Glutamatergic neuron (in vitro differentiated cells): ENCODE results near the gene PPP1R26. TPM values are rescaled to one million over a fixed set of nuclear protein-coding genes. Genes with fewer than 3 reads are reported as not detected.
"Not testable (repeated sequence)": the region's sequence is repeated elsewhere in the genome, so short reads cannot be mapped to it uniquely, and the experiment has no call there.

Experiments
- DNase-seq: peaks from one replicate; pipeline ENCODE4 v3.0.0; 2022
- H3K27ac Mint-ChIP-seq: one replicate; pipeline ENCODE4 v1.8.0; 2020; ENCODE audit warnings: mild to moderate bottlenecking, mixed read lengths, inconsistent platforms; ENCODE audit not compliant: unreplicated experiment
- H3K27me3 Mint-ChIP-seq: one replicate; pipeline ENCODE4 v1.8.0; 2020; ENCODE audit warnings: mild to moderate bottlenecking, moderate library complexity, mixed read lengths, inconsistent platforms; ENCODE audit not compliant: unreplicated experiment
- H3K36me3 Mint-ChIP-seq: one replicate; pipeline ENCODE4 v1.8.0; 2020; ENCODE audit warnings: mild to moderate bottlenecking, mixed read lengths, inconsistent platforms; ENCODE audit not compliant: unreplicated experiment
- H3K4me1 Mint-ChIP-seq: one replicate; pipeline ENCODE4 v1.8.0; 2020; ENCODE audit warnings: mild to moderate bottlenecking, low read depth, mixed read lengths, inconsistent platforms; ENCODE audit not compliant: unreplicated experiment
- H3K4me3 Mint-ChIP-seq: one replicate; pipeline ENCODE4 v1.8.0; 2020; ENCODE audit warnings: mild to moderate bottlenecking, mixed read lengths, inconsistent platforms; ENCODE audit not compliant: unreplicated experiment
- H3K9me3 Mint-ChIP-seq: one replicate; pipeline ENCODE4 v1.8.0; 2020; ENCODE audit warnings: mild to moderate bottlenecking, moderate library complexity, mixed read lengths, inconsistent platforms; ENCODE audit not compliant: unreplicated experiment
- total RNA-seq: library from RNA; stranded (reverse); fragmentation: NEBNext Ultra II Directional; extraction: Animal tissue kit (Norgen Biotek cat#: 25700); gene quantifications from one replicate; pipeline ENCODE4 v1.2.1, GENCODE V29; 2021; ENCODE audit not compliant: unreplicated experiment
- TF ChIP-seq, protein P1 (sequence below): fragments of 200-600 bp; sonication (generic); IDR thresholded peaks from one replicate; pipeline ENCODE4 v1.5.0; 2021; ENCODE audit not compliant: partially characterized antibody, unreplicated experiment

Gene PPP1R26
- total RNA-seq, 1 donor from 2014 or later: 22.2 TPM

DNA sequence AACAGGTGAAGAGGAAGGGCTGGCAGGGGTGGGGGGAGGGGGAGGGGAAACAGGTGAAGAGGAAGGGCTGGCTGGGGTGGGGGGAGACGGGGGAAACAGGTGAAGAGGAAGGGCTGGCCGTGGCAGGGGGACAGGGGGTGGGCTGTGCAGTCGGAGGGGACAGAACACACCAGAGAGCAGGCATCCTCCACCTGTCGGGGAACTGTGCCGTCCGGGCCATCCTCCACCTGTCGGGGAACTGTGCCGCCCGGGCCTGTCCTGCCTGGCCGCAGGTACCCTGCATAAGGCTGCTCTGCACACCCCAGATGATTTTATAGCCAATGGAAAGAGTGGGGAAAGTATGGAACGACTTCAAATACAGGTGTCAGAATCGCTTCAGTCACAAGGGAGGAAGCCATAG, 32.5 kb upstream of the PPP1R26 start:
- H3K9me3 Mint-ChIP-seq: peaks cover 6% of the 10 kb centered on the region
- H3K4me1 Mint-ChIP-seq: peaks cover 14% of the 10 kb centered on the region
- H3K27me3 Mint-ChIP-seq: peaks cover 2% of the 10 kb centered on the region
- no peak overlapping the region for H3K27ac Mint-ChIP-seq
- no peaks in the 10 kb centered on the region for H3K36me3 Mint-ChIP-seq
- DNase-seq: no peak
- H3K4me3 Mint-ChIP-seq: no peak overlapping the region
- TF ChIP-seq, protein P1, sequence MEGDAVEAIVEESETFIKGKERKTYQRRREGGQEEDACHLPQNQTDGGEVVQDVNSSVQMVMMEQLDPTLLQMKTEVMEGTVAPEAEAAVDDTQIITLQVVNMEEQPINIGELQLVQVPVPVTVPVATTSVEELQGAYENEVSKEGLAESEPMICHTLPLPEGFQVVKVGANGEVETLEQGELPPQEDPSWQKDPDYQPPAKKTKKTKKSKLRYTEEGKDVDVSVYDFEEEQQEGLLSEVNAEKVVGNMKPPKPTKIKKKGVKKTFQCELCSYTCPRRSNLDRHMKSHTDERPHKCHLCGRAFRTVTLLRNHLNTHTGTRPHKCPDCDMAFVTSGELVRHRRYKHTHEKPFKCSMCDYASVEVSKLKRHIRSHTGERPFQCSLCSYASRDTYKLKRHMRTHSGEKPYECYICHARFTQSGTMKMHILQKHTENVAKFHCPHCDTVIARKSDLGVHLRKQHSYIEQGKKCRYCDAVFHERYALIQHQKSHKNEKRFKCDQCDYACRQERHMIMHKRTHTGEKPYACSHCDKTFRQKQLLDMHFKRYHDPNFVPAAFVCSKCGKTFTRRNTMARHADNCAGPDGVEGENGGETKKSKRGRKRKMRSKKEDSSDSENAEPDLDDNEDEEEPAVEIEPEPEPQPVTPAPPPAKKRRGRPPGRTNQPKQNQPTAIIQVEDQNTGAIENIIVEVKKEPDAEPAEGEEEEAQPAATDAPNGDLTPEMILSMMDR: no peak

DNA sequence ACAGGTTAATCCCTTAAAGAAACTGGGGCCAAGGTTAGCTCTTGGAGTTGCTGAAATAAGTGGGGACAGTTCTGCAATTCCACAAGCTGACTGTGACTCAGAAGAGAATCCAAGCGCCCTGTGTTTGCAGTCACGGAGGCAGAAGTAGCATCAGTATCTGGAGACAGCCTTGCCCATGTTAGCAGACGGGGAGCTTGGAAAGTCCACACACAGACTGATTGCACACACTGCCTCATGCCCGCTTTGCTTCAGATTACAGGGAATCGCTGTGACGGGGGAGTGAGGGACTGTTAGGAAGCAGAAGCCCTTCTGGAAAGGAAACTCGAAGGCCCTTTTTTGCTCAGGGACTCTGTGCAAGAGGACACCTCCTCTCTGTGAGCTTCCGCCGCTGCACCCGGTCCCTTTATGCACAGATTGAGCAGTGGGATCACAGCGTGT, 30.9 kb upstream of the PPP1R26 start:
- Mint-ChIP-seq H3K4me3 (no peak overlapping the region), H3K4me1 (peaks cover 7% of the 10 kb centered on the region), H3K9me3 (no peaks in the 10 kb centered on the region), H3K27ac (peak overlapping the region; percentile 55), H3K36me3 (peaks cover 4% of the 10 kb centered on the region), H3K27me3 (peaks cover 3% of the 10 kb centered on the region)
- DNase-seq: no peak
- TF ChIP-seq, protein P1: no peak

DNA sequence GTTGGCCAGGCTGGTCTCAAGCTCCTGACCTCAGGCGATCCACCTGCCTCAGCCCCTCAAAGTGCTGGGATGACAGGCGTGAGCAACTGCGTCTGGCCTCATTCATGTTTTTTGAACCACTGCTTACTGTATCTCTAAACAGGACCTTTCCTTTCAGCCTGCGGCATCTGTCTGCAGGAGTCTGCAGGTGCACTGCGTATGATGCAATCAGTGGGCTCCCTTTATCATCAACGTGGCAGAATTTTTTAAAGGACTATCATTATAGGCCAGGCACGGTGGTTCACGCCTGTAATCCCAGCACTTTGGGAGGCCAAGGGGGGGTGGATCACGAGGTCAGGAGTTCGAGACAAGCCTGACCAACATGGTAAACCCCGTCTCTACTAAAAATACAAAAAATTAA, 30.1 kb upstream of the PPP1R26 start:
- not testable (repeated sequence) for H3K36me3 Mint-ChIP-seq, H3K27me3 Mint-ChIP-seq, H3K27ac Mint-ChIP-seq, H3K9me3 Mint-ChIP-seq, H3K4me3 Mint-ChIP-seq, DNase-seq, H3K4me1 Mint-ChIP-seq

DNA sequence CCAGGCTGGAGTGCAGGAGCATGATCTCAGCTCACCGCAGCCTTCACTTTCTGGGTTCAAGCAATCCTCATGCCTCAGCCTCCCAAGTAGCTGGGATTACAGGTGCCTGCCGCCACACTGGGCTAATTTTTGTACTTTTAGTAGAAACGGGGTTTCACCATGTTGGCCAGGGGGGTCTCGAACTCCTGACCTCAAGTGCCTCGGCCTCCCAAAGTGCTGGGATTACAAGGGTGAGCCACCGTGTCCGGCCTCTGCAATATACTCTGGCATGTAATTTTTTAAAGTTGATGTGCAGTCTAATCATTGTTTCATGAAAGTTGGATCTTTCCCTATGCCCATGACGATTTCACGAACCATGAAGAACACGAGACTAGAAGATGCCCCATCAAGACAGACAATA, 28.6 kb upstream of the PPP1R26 start:
- peaks cover 4% of the 10 kb centered on the region for H3K27me3 Mint-ChIP-seq
- H3K4me1 Mint-ChIP-seq: peaks cover 7% of the 10 kb centered on the region
- H3K27ac Mint-ChIP-seq: no peak overlapping the region
- peaks cover 1% of the 10 kb centered on the region for H3K9me3 Mint-ChIP-seq
- peaks cover 9% of the 10 kb centered on the region for H3K36me3 Mint-ChIP-seq
- DNase-seq: no peak
- no peak overlapping the region for H3K4me3 Mint-ChIP-seq
- TF ChIP-seq, protein P1: no peak

DNA sequence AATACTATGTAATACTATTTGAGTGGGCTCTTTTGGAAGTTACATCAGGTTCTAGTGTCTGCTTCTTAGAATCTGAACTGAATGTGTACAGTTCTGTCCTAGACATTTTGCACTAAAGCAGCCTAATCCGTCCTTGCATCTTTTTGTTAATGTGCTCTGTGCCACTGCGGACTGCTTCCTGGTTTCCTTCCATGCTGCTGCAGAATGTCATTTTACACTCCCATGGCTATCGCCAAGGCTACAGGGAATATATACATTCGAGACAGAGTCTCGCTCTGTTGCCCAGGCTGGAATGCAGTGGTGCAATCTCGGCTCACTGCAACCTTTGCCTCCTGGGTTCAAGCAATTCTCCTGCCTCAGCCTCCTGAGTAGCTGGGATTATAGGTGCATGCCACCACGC, 27.7 kb upstream of the PPP1R26 start:
- H3K9me3 Mint-ChIP-seq, H3K36me3 Mint-ChIP-seq, H3K27me3 Mint-ChIP-seq, H3K4me1 Mint-ChIP-seq, H3K27ac Mint-ChIP-seq, H3K4me3 Mint-ChIP-seq, DNase-seq: not testable (repeated sequence)

DNA sequence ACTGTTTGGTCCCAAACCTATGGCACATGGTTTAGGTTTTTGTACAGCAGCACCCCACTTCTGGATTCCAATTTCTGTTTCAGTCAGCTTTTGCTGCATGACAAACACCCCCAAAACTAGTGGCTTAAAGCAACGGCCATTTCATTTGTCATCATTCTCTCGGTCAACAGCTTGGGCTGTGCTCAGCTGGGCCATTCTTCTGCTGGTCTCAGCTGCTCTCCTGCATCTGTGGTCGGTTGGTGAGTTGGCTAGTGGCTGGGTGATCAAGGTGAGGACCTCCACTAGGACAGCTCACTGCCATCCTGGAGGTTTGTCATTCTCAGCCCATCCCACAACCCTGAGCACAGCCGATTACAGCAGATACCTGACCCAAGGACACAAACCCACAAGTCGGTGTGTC, 24.8 kb upstream of the PPP1R26 start:
- peaks cover 9% of the 10 kb centered on the region for H3K27me3 Mint-ChIP-seq
- no peak overlapping the region for H3K4me3 Mint-ChIP-seq
- TF ChIP-seq, protein P1: no peak
- peaks cover 13% of the 10 kb centered on the region for H3K36me3 Mint-ChIP-seq
- H3K4me1 Mint-ChIP-seq: peaks cover 3% of the 10 kb centered on the region
- H3K9me3 Mint-ChIP-seq: peaks cover 4% of the 10 kb centered on the region
- DNase-seq: no peak
- H3K27ac Mint-ChIP-seq: no peak overlapping the region
